H9 (cell line): Measurements from ENCODE around the gene KLHDC7A. TPM values are rescaled to one million over a fixed set of nuclear protein-coding genes. Genes with fewer than 3 reads are reported as not detected.

Experiments
- DNase-seq: peaks from one replicate; pipeline ENCODE4 v3.0.0-alpha.2; 2017
- H2AFZ ChIP-seq: one replicate; pipeline ENCODE4 v1.6.1; 2013; ENCODE audit warnings: mild to moderate bottlenecking, low read length, control low read depth, moderate library complexity
- H2AK5ac ChIP-seq: 2 replicates; pipeline ENCODE4 v1.6.1; 2013; ENCODE audit warnings: low read length, control low read depth, mixed read lengths; ENCODE audit not compliant: insufficient read length
- H2BK120ac ChIP-seq: one replicate; pipeline ENCODE4 v1.6.1; 2013; ENCODE audit warnings: low read depth, mild to moderate bottlenecking, low read length, control low read depth, inconsistent platforms; ENCODE audit not compliant: poor library complexity, severe bottlenecking
- H2BK12ac ChIP-seq: 2 replicates; pipeline ENCODE4 v1.6.1; 2013; ENCODE audit warnings: low read length, control low read depth, mixed read lengths, low read depth; ENCODE audit not compliant: insufficient read length
- H2BK15ac ChIP-seq: 2 replicates; pipeline ENCODE4 v1.6.1; 2013; ENCODE audit warnings: low read depth, low read length, control low read depth
- H2BK20ac ChIP-seq: one replicate; pipeline ENCODE4 v1.6.1; 2013; ENCODE audit warnings: low read depth, mild to moderate bottlenecking, low read length, control low read depth, inconsistent platforms; ENCODE audit not compliant: poor library complexity, severe bottlenecking
- H2BK5ac ChIP-seq: 2 replicates; pipeline ENCODE4 v1.6.1; 2013; ENCODE audit warnings: low read length, control low read depth, mixed read lengths; ENCODE audit not compliant: insufficient read length
- H3K14ac ChIP-seq: 2 replicates; pipeline ENCODE4 v1.6.1; 2013; ENCODE audit warnings: low read length, control low read depth; ENCODE audit not compliant: insufficient read depth
- H3K18ac ChIP-seq: 2 replicates; pipeline ENCODE4 v1.6.1; 2013; ENCODE audit warnings: low read depth, mild to moderate bottlenecking, mixed read lengths, low read length, control low read depth; ENCODE audit not compliant: insufficient read length
- H3K23ac ChIP-seq: 2 replicates; pipeline ENCODE4 v1.6.1; 2013; ENCODE audit warnings: low read length, control low read depth, mixed read lengths, low read depth; ENCODE audit not compliant: insufficient read length
- H3K23me2 ChIP-seq: 2 replicates; pipeline ENCODE4 v1.6.1; 2013; ENCODE audit warnings: low read depth, mild to moderate bottlenecking, mixed read lengths, low read length, control low read depth; ENCODE audit not compliant: insufficient read length, poor library complexity, severe bottlenecking
- H3K27ac ChIP-seq: 2 replicates; pipeline ENCODE4 v1.5.1; 2013; ENCODE audit warnings: low read length, control low read depth, mixed read lengths, low read depth; ENCODE audit not compliant: insufficient read length
- H3K27me3 ChIP-seq: 2 replicates; pipeline ENCODE4 v1.6.1; 2013; ENCODE audit warnings: low read length, control low read depth, inconsistent platforms; ENCODE audit not compliant: insufficient read depth
- H3K4ac ChIP-seq: 2 replicates; pipeline ENCODE4 v1.6.1; 2013; ENCODE audit warnings: low read depth, mild to moderate bottlenecking, control low read depth, inconsistent platforms, low read length, moderate library complexity
- H3K4me1 ChIP-seq: 2 replicates; pipeline ENCODE4 v1.6.1; 2013; ENCODE audit warnings: low read length, control low read depth, inconsistent platforms; ENCODE audit not compliant: insufficient read depth
- H3K4me2 ChIP-seq: 2 replicates; pipeline ENCODE4 v1.6.1; 2013; ENCODE audit warnings: low read length, control low read depth, mixed read lengths; ENCODE audit not compliant: insufficient read length, insufficient read depth
- H3K56ac ChIP-seq: 2 replicates; pipeline ENCODE4 v1.6.1; 2013; ENCODE audit warnings: low read depth, mild to moderate bottlenecking, mixed read lengths, low read length, control low read depth; ENCODE audit not compliant: insufficient read length
- H3K79me1 ChIP-seq: 2 replicates; pipeline ENCODE4 v1.6.1; 2013; ENCODE audit warnings: low read depth, mild to moderate bottlenecking, moderate library complexity, low read length, control low read depth, inconsistent platforms; ENCODE audit not compliant: insufficient read depth, poor library complexity, severe bottlenecking
- H3K79me2 ChIP-seq: 2 replicates; pipeline ENCODE4 v1.6.1; 2013; ENCODE audit warnings: low read length, control low read depth, inconsistent platforms; ENCODE audit not compliant: insufficient read depth
- H3K9ac ChIP-seq: 2 replicates; pipeline ENCODE4 v1.6.1; 2013; ENCODE audit warnings: low read length, control low read depth, mixed read lengths; ENCODE audit not compliant: insufficient read length; ENCODE audit errors: extremely low read depth
- H3K9me3 ChIP-seq: one replicate; pipeline ENCODE4 v1.6.1; 2013; ENCODE audit warnings: low read depth, low read length, inconsistent platforms; ENCODE audit not compliant: control insufficient read depth
- H3T11ph ChIP-seq: one replicate; pipeline ENCODE4 v1.6.1; 2013; ENCODE audit warnings: mild to moderate bottlenecking, low read length, control low read depth, inconsistent platforms
- H4K20me1 ChIP-seq: one replicate; pipeline ENCODE4 v1.6.1; 2013; ENCODE audit not compliant: control insufficient read depth, insufficient read length, insufficient read depth
- H4K5ac ChIP-seq: 2 replicates; pipeline ENCODE4 v1.6.1; 2013; ENCODE audit warnings: low read depth, mild to moderate bottlenecking, mixed read lengths, low read length, control low read depth; ENCODE audit not compliant: insufficient read length
- H4K8ac ChIP-seq: replicated peaks from 2 replicates; pipeline ENCODE4 v1.6.1; 2013; ENCODE audit warnings: low read length, control low read depth, mixed read lengths, low read depth; ENCODE audit not compliant: insufficient read length
- H4K91ac ChIP-seq: 2 replicates; pipeline ENCODE4 v1.6.1; 2013; ENCODE audit warnings: low read depth, mild to moderate bottlenecking, moderate library complexity, mixed read lengths, low read length, control low read depth; ENCODE audit not compliant: insufficient read length
- H3K27ac Mint-ChIP-seq, 3 experiments: 2 replicates in 2 of 3; 3 replicates in 1 of 3; pipeline ENCODE4 v1.8.0; 2020 to 2021; ENCODE audit warnings: mixed read lengths in 3 of 3, mild to moderate bottlenecking in 1 of 3, moderate library complexity in 1 of 3
- H3K27me3 Mint-ChIP-seq: 2 replicates; pipeline ENCODE4 v1.8.0; 2021; ENCODE audit warnings: low read depth, mild to moderate bottlenecking, moderate library complexity, mixed read lengths
- H3K36me3 Mint-ChIP-seq, 3 experiments: 2 replicates in 2 of 3; 3 replicates in 1 of 3; pipeline ENCODE4 v1.8.0; 2020 to 2021; ENCODE audit warnings: low read depth in 3 of 3, mixed read lengths in 3 of 3; ENCODE audit not compliant: insufficient read depth in 1 of 3
- H3K4me1 Mint-ChIP-seq, 2 experiments: 2 replicates each; pipeline ENCODE4 v1.8.0; 2020; ENCODE audit warnings: mixed read lengths in 2 of 2
- H3K4me3 Mint-ChIP-seq, 2 experiments: 2 replicates in 1 of 2; 3 replicates in 1 of 2; pipeline ENCODE4 v1.8.0; 2020 to 2021; ENCODE audit warnings: mild to moderate bottlenecking in 2 of 2, mixed read lengths in 2 of 2, moderate library complexity in 1 of 2
- H3K9me3 Mint-ChIP-seq, 2 experiments: 2 replicates in 1 of 2; 3 replicates in 1 of 2; pipeline ENCODE4 v1.8.0; 2020; ENCODE audit warnings: mild to moderate bottlenecking in 2 of 2, mixed read lengths in 2 of 2, moderate library complexity in 1 of 2
- WGBS: extraction: QIAGEN DNeasy Blood & Tissue Kit; methylation state at CpG from one replicate; pipeline ENCODE4 v1.1.7; 2013; ENCODE audit warnings: missing lambda C conversion rate, low lambda C conversion rate, mixed read lengths; ENCODE audit not compliant: insufficient read length; ENCODE audit errors: extremely low coverage; 5-methylcytosine and 5-hydroxymethylcytosine counted together
- total RNA-seq: library from RNA; stranded (reverse); gene quantifications from 2 replicates; pipeline ENCODE4 v1.2.1, GENCODE V29; 2021
- TF ChIP-seq, protein P1 (sequence below): fragments of 200-600 bp; sonication (generic); conservative IDR thresholded peaks from 3 replicates; pipeline ENCODE4 v1.8.0; 2021; ENCODE audit warnings: antibody characterized with exemption, mild to moderate bottlenecking

Gene KLHDC7A
- total RNA-seq, 1 experiment from 2014 or later, result 11.4 TPM

DNA sequence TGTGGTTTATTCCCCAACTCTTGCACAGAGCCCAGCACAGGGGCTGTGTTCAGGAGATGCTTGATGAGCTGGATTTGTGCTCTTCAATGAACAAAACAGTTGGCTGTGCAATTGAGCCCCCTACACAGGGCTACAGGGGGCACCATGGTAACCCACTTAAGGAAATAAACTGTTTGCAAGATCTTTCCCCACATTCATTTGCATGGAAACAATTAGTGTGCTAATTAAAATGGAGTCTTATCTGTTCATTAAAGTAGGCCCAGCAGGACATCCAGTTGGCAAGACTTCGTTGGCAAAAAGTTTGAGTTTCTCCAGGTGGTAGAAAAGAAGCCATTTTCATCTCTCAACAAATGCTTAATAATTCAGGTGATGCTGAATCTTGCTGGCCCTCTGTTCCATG is 15.3 kb downstream of the KLHDC7A start:
- Histone ChIP-seq H2BK15ac (no peak overlapping the region), H3K23ac (no peak overlapping the region), H3K79me1 (no peaks in the 10 kb centered on the region), H4K91ac (no peak overlapping the region), H4K8ac (no peak overlapping the region), H3K4me1 (no peaks in the 10 kb centered on the region), H3K9ac (no peak overlapping the region), H3K79me2 (no peaks in the 10 kb centered on the region), H3K9me3 (no peaks in the 10 kb centered on the region), H3K18ac (no peak overlapping the region), H2AK5ac (no peak overlapping the region), H4K5ac (no peak overlapping the region), H3K27me3 (no peaks in the 10 kb centered on the region), H3K23me2 (no peaks in the 10 kb centered on the region), H2AFZ (no peak overlapping the region), H2BK120ac (no peak overlapping the region), H3K56ac (no peak overlapping the region), H3T11ph (no peak overlapping the region), H4K20me1 (no peaks in the 10 kb centered on the region), H2BK20ac (no peak overlapping the region), H2BK12ac (no peak overlapping the region), H3K4me2 (no peak overlapping the region), H2BK5ac (no peak overlapping the region), H3K27ac (no peak overlapping the region), H3K14ac (no peak overlapping the region), H3K4ac (no peak overlapping the region)
- no peak for DNase-seq
- TF ChIP-seq, protein P1, sequence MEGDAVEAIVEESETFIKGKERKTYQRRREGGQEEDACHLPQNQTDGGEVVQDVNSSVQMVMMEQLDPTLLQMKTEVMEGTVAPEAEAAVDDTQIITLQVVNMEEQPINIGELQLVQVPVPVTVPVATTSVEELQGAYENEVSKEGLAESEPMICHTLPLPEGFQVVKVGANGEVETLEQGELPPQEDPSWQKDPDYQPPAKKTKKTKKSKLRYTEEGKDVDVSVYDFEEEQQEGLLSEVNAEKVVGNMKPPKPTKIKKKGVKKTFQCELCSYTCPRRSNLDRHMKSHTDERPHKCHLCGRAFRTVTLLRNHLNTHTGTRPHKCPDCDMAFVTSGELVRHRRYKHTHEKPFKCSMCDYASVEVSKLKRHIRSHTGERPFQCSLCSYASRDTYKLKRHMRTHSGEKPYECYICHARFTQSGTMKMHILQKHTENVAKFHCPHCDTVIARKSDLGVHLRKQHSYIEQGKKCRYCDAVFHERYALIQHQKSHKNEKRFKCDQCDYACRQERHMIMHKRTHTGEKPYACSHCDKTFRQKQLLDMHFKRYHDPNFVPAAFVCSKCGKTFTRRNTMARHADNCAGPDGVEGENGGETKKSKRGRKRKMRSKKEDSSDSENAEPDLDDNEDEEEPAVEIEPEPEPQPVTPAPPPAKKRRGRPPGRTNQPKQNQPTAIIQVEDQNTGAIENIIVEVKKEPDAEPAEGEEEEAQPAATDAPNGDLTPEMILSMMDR, result no peak
- WGBS, result no CpG with 5 or more reads among the region's 1 CpG
- no peak overlapping the region for H3K27ac Mint-ChIP-seq
- peaks cover 0 to 24% (median 9%) of the 10 kb centered on the region in 3 experiments; a peak in 5 of 7 replicates for H3K36me3 Mint-ChIP-seq
- peaks cover 13 to 22% of the 10 kb centered on the region in 2 experiments for H3K9me3 Mint-ChIP-seq
- H3K27me3 Mint-ChIP-seq, result peaks cover 10% of the 10 kb centered on the region
- H3K4me1 Mint-ChIP-seq, result peaks cover 3 to 5% of the 10 kb centered on the region in 2 experiments; a peak in 1 of 4 replicates
- H3K4me3 Mint-ChIP-seq, result no peak overlapping the region
